GM12865 (cell line): ENCODE data around the gene PALM.

Experiments used
- DNase-seq: peaks from one replicate; pipeline ENCODE4 v3.0.0; 2010; ENCODE audit warnings: low read depth
- H3K4me3 ChIP-seq: 2 replicates; pipeline ENCODE4 v1.5.1; 2011; ENCODE audit warnings: mild to moderate bottlenecking, low read depth, low read length, control low read depth
- CTCF ChIP-seq: IDR thresholded peaks from 2 replicates; pipeline ENCODE4 v1.5.1; 2011; ENCODE audit warnings: low read length, control low read depth, low read depth, inconsistent platforms; ENCODE audit not compliant: insufficient read depth; ENCODE audit errors: missing control alignments

Gene PALM

GRCh38 chr19:751501-752341 lies 43.0 kb downstream of the PALM start:
- no peak for TF ChIP-seq CTCF
- DNase-seq: no peak
- no peak overlapping the region for H3K4me3 ChIP-seq

- TF ChIP-seq CTCF: no peak
- DNase-seq: no peak
- no peak overlapping the region for H3K4me3 ChIP-seq
Observed at GRCh38 chr19:752652-753517, 44.1 kb downstream of the PALM start.

- no peak overlapping the region for H3K4me3 ChIP-seq
- TF ChIP-seq CTCF: no peak
- no peak for DNase-seq
Observed at GRCh38 chr19:754530-754929, 45.8 kb downstream of the PALM start.

GRCh38 chr19:755063-755462 lies 46.3 kb downstream of the PALM start:
- TF ChIP-seq CTCF: no peak
- no peak overlapping the region for H3K4me3 ChIP-seq

GRCh38 chr19:756236-756635 lies 47.5 kb downstream of the PALM start:
- no peak for TF ChIP-seq CTCF
- H3K4me3 ChIP-seq: no peak overlapping the region
- DNase-seq: peak; percentile 54

More at GRCh38 chr19:755063-755462, 46.3 kb downstream of the PALM start:
- no peak for DNase-seq

GRCh38 chr19:756821-757688 lies 48.3 kb downstream of the PALM start:
- no peak overlapping the region for H3K4me3 ChIP-seq
- no peak for DNase-seq
- no peak for TF ChIP-seq CTCF
